HG02678 (cell line): ENCODE results near the gene TINCR.

Experiments used
- ATAC-seq: cut with Tn5 transposase; IDR thresholded peaks from one replicate; pipeline ENCODE4 v1.9.1; 2021; ENCODE audit warnings: mild to moderate bottlenecking, moderate library complexity; ENCODE audit not compliant: unreplicated experiment

TINCR gene

DNA sequence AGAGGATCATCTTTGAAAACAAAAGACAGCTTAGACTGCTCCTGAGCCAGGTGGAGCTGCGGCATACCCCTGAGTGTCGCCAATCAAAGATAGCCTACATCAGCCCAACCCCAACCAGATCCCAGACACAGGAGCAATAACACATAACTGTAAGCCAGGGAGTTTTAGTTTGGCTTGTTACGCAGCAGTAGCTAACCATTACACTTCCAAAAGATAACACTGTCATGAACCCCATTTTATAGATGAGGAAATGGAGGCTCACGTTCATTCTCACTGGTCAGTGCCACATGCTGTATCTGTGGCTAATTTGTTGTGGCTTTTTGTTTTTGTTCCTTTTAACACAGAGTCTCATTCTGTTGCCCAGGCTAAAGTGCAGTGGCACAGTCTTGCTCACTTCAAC lies 47.3 kb downstream of the TINCR start:
- ATAC-seq: no peak

DNA sequence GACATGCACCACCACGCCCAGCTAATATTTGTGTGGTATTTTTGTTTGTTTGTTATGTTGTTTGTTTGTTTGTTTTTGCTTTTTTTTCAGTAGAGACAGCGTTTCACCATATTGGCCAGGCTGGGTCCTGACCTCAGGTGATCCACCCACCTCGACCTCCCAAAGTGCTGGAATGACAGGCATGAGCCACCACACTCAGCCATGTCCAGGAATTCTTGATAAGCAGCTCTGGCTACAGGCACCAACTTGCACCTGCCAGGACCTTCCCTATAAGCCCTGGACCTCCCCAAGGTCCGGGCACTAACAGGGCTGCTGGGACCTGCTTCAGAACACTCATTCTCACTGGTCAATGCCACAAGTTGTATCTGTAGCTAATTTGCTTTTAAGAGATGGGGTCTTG lies 48.7 kb downstream of the TINCR start:
- ATAC-seq: no peak

- ATAC-seq: no peak
Observed at GRCh38 chr19:5515737-5516136, 52.0 kb downstream of the TINCR start.

GRCh38 chr19:5514001-5514400 lies 53.8 kb downstream of the TINCR start:
- no peak for ATAC-seq

DNA sequence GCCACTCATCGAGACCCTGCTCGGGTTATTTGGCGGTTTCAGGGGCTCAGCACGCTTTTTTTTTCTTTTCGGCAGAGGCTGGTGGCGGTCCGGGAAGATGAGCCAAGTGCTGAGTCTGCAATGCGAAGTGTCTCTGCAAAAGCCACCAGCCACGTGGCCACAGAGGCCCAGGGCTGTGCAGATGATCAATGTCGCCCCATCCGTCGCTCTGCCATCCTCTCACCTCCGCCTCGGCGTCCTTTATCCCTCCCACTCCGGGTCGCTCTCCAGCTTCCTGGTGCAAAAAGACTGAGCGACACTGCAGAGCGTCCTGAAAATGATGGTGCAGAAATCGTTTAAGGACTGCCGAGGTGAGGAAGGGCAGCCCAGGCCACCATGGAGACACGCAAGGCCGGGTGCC lies 55.0 kb downstream of the TINCR start:
- ATAC-seq: no peak
